Trophoblast cell (in vitro differentiated cells and primary cell): ENCODE data around the gene PRSS50.
"Not testable (repeated sequence)": the region's sequence is repeated elsewhere in the genome, so short reads cannot be mapped to it uniquely, and the experiment has no call there.

ENCODE experiments used
- DNase-seq, 2 donors: peaks; one replicate each; pipeline ENCODE4 v3.0.0-alpha.2; 2016
- H2AFZ ChIP-seq: 2 replicates; pipeline ENCODE4 v1.6.1; 2013; ENCODE audit warnings: low read length, moderate library complexity, mild to moderate bottlenecking; ENCODE audit not compliant: insufficient read depth, poor library complexity
- H2AK5ac ChIP-seq: 2 replicates; pipeline ENCODE4 v1.6.1; 2013; ENCODE audit warnings: mild to moderate bottlenecking, low read length
- H2BK120ac ChIP-seq: 2 replicates; pipeline ENCODE4 v1.6.1; 2013; ENCODE audit warnings: low read length, mild to moderate bottlenecking, moderate library complexity; ENCODE audit not compliant: insufficient read depth, poor library complexity
- H2BK12ac ChIP-seq: 2 replicates; pipeline ENCODE4 v1.6.1; 2013; ENCODE audit warnings: mild to moderate bottlenecking, low read length, moderate library complexity
- H2BK5ac ChIP-seq: 2 replicates; pipeline ENCODE4 v1.6.1; 2013; ENCODE audit warnings: low read length, low read depth, moderate library complexity, mild to moderate bottlenecking; ENCODE audit not compliant: poor library complexity
- H3K14ac ChIP-seq: 2 replicates; pipeline ENCODE4 v1.6.1; 2013; ENCODE audit warnings: mild to moderate bottlenecking, low read length
- H3K18ac ChIP-seq: 2 replicates; pipeline ENCODE4 v1.6.1; 2013; ENCODE audit warnings: mild to moderate bottlenecking, low read length
- H3K23ac ChIP-seq: 2 replicates; pipeline ENCODE4 v1.6.1; 2013; ENCODE audit warnings: low read length
- H3K27ac ChIP-seq: 2 replicates; pipeline ENCODE4 v1.5.1; 2013; ENCODE audit warnings: low read depth, mild to moderate bottlenecking, inconsistent platforms, low read length, moderate library complexity
- H3K27me3 ChIP-seq: 2 replicates; pipeline ENCODE4 v1.6.1; 2013; ENCODE audit warnings: inconsistent platforms, mild to moderate bottlenecking, low read length, moderate library complexity; ENCODE audit not compliant: insufficient read depth
- H3K36me3 ChIP-seq, 2 experiments: 1 replicate in 1 of 2; 2 replicates in 1 of 2; pipeline ENCODE4 v1.6.1; 2013; ENCODE audit warnings: low read length in 2 of 2, mild to moderate bottlenecking in 2 of 2, moderate library complexity in 1 of 2; ENCODE audit not compliant: insufficient read depth in 2 of 2, control insufficient read depth in 1 of 2
- H3K4ac ChIP-seq: 2 replicates; pipeline ENCODE4 v1.6.1; 2013; ENCODE audit warnings: low read depth, mild to moderate bottlenecking, low read length, moderate library complexity
- H3K4me1 ChIP-seq, 2 experiments: 1 replicate in 1 of 2; 2 replicates in 1 of 2; pipeline ENCODE4 v1.6.1; 2013; ENCODE audit warnings: low read length in 2 of 2, mild to moderate bottlenecking in 2 of 2, moderate library complexity in 1 of 2; ENCODE audit not compliant: insufficient read depth in 2 of 2, control insufficient read depth in 1 of 2
- H3K4me2 ChIP-seq: 2 replicates; pipeline ENCODE4 v1.6.1; 2013; ENCODE audit warnings: inconsistent platforms, mild to moderate bottlenecking, low read length, moderate library complexity
- H3K4me3 ChIP-seq: 2 replicates; pipeline ENCODE4 v1.5.1; 2013; ENCODE audit warnings: mild to moderate bottlenecking, low read depth, low read length, inconsistent platforms
- H3K79me1 ChIP-seq: one replicate; pipeline ENCODE4 v1.6.1; 2013; ENCODE audit warnings: low read length
- H3K79me2 ChIP-seq: 2 replicates; pipeline ENCODE4 v1.6.1; 2013; ENCODE audit warnings: low read length, mild to moderate bottlenecking; ENCODE audit not compliant: control insufficient read depth, insufficient read depth, poor library complexity
- H3K9ac ChIP-seq: 2 replicates; pipeline ENCODE4 v1.6.1; 2013; ENCODE audit warnings: mild to moderate bottlenecking, low read length
- H3K9me3 ChIP-seq: 2 replicates; pipeline ENCODE4 v1.6.1; 2013; ENCODE audit warnings: low read depth, mild to moderate bottlenecking, control low read depth, inconsistent platforms, low read length; ENCODE audit not compliant: insufficient read depth
- H4K12ac ChIP-seq: 2 replicates; pipeline ENCODE4 v1.6.1; 2013; ENCODE audit warnings: low read depth, mild to moderate bottlenecking, low read length, moderate library complexity
- H4K8ac ChIP-seq: 2 replicates; pipeline ENCODE4 v1.6.1; 2013; ENCODE audit warnings: low read depth, mild to moderate bottlenecking, low read length, moderate library complexity
- H4K91ac ChIP-seq: one replicate; pipeline ENCODE4 v1.6.1; 2013; ENCODE audit warnings: low read depth, mild to moderate bottlenecking, low read length, moderate library complexity
- WGBS: extraction: QIAGEN DNeasy Blood & Tissue Kit; methylation state at CpG from one replicate; pipeline ENCODE4 v1.1.7; 2013; ENCODE audit warnings: missing lambda C conversion rate; ENCODE audit not compliant: insufficient read length, insufficient coverage; ENCODE audit errors: extremely low coverage; 5-methylcytosine and 5-hydroxymethylcytosine counted together

PRSS50 gene

DNA sequence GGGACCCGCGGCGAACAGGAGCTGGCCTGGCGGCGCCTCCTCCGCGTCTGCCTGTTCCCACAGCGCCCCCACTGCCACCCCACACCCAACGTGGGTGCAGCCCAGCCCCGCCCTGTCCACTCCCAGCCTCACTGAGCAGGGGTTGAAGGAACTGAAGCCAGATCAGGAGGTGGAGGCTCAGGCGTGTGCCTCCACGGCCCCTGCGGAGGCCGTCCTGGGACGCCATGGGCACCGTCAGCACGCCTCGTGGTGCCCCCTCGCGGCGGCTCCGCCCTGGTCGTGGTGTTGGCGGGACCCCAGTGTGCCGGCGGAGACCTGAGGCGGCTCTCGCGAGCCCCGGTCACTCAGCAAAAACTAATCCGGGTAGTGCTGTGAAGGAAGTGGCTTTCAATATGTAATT, 39.0 kb upstream of the PRSS50 start:
- Histone ChIP-seq H4K12ac (no peak overlapping the region), H3K23ac (no peak overlapping the region), H3K14ac (no peak overlapping the region), H3K9me3 (no peaks in the 10 kb centered on the region), H3K18ac (no peak overlapping the region), H3K27ac (no peak overlapping the region), H3K4me3 (peak overlapping the region; percentile 15), H3K4me1 (no peaks in the 10 kb centered on the region), H3K4me2 (no peak overlapping the region), H2AFZ (no peak overlapping the region), H3K79me2 (no peaks in the 10 kb centered on the region), H2BK5ac (no peak overlapping the region), H2BK12ac (no peak overlapping the region), H3K79me1 (no peaks in the 10 kb centered on the region), H2AK5ac (no peak overlapping the region), H3K4ac (no peak overlapping the region), H3K9ac (no peak overlapping the region), H2BK120ac (no peak overlapping the region), H3K27me3 (no peaks in the 10 kb centered on the region), H4K91ac (no peak overlapping the region), H4K8ac (no peak overlapping the region), H3K36me3 (no peaks in the 10 kb centered on the region)
- peak in 1 of 2 donors; percentile 17 for DNase-seq
- no CpG with 5 or more reads among the region's 31 CpGs for WGBS

DNA sequence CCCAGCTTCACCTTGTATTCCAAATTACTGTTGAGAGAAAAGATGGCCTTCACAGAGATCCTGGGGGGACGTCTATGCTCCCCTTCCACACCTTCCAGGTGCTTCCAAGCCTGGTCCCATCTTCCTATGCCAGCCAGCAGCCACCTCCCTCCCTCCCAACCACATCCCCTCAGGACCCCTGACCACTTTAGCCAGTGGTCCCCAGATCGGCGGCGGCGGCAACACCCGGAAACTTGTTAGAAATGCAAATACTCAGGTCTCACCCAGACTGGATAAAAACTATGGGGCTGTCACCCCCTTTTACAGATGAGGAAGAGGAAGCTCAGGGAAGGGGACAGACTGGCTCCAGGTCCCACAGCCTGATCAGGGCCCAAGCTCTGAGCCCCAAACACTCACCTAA, 38.0 kb upstream of the PRSS50 start:
- Histone ChIP-seq H3K4me3 (no peak overlapping the region), H3K14ac (no peak overlapping the region), H4K8ac (no peak overlapping the region), H3K4me1 (no peaks in the 10 kb centered on the region), H2BK120ac (no peak overlapping the region), H4K12ac (no peak overlapping the region), H4K91ac (no peak overlapping the region), H3K79me1 (no peaks in the 10 kb centered on the region), H3K18ac (no peak overlapping the region), H2BK5ac (no peak overlapping the region), H3K27me3 (no peaks in the 10 kb centered on the region), H3K4me2 (no peak overlapping the region), H2AFZ (no peak overlapping the region), H3K27ac (no peak overlapping the region), H3K9ac (no peak overlapping the region), H3K79me2 (no peaks in the 10 kb centered on the region), H2AK5ac (no peak overlapping the region), H3K36me3 (no peaks in the 10 kb centered on the region), H3K4ac (no peak overlapping the region), H2BK12ac (no peak overlapping the region), H3K23ac (no peak overlapping the region), H3K9me3 (no peaks in the 10 kb centered on the region)
- DNase-seq = no peak
- no CpG with 5 or more reads among the region's 6 CpGs for WGBS

DNA sequence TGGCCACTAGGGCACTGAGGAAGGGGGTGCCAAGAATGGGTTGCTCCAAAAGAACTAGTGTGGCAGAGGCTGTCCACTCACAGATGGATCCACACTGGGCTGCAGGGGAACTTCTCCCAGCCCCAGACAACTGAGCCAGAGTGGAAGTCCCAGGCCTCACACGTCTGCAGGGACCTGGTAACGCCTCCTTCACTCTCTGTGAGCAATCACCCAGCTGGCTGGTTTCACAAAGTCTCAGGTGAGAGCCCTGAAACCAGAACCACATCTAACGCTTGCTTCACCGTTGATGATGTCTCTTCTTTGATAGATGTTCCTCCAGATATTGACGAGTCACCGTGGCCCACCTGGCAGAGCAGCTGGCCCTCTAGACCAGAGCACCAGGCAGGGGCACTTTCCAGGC, 35.5 kb upstream of the PRSS50 start:
- not testable (repeated sequence) for H3K79me2 ChIP-seq, H3K79me1 ChIP-seq, H3K9ac ChIP-seq, H3K27me3 ChIP-seq, H4K8ac ChIP-seq, H3K9me3 ChIP-seq, H3K4me3 ChIP-seq, H3K4ac ChIP-seq, H2BK5ac ChIP-seq, DNase-seq, H3K36me3 ChIP-seq, H3K18ac ChIP-seq, H2AK5ac ChIP-seq, H3K4me2 ChIP-seq, H2BK120ac ChIP-seq, H4K12ac ChIP-seq, H4K91ac ChIP-seq, H2BK12ac ChIP-seq, H3K14ac ChIP-seq, H3K27ac ChIP-seq, H2AFZ ChIP-seq, H3K4me1 ChIP-seq, H3K23ac ChIP-seq
- no CpG with 5 or more reads among the region's 6 CpGs for WGBS

DNA sequence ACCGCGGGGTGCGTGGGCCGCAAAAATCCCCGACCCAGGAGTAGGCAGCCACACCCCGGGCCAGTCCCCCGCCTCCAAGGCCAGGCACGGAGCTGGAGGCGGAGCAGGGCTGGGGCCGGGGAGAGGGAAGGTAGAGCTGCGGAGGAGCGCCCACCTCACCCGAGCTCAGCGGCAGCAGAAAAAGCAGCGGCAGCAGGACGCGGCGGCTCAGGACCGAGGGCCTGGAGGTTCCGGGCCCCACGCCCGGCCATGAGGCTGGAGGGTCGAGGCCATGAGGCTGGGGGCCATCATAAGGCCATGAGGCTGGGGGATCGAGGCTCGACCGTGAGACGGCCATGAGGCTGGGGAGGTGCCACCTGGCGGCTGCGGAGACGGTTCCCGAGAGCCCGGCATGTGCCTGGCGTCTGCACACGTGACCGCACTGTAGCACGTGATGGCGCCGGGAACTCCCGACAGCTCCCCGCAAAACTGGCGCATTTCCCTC, 32.9 kb upstream of the PRSS50 start:
- Histone ChIP-seq H4K12ac (no peak overlapping the region), H3K9ac (no peak overlapping the region), H2BK12ac (no peak overlapping the region), H4K91ac (no peak overlapping the region), H3K79me1 (no peaks in the 10 kb centered on the region), H4K8ac (no peak overlapping the region), H3K14ac (no peak overlapping the region), H3K4me2 (no peak overlapping the region), H3K27me3 (no peaks in the 10 kb centered on the region), H3K9me3 (no peaks in the 10 kb centered on the region), H3K27ac (no peak overlapping the region), H2AK5ac (no peak overlapping the region), H3K36me3 (no peaks in the 10 kb centered on the region), H2BK5ac (no peak overlapping the region), H3K79me2 (no peaks in the 10 kb centered on the region), H3K18ac (no peak overlapping the region), H3K4ac (no peak overlapping the region), H3K4me1 (no peaks in the 10 kb centered on the region), H2AFZ (no peak overlapping the region), H3K23ac (no peak overlapping the region), H3K4me3 (no peak overlapping the region), H2BK120ac (no peak overlapping the region)
- no CpG with 5 or more reads among the region's 41 CpGs for whole genome bisulfite sequencing
- DNase-seq = no peak
